HL-60/S4 treated with phorbol 12-myristate 13-acetate at 8.2 ng/mL for 4 days and 3 days (cell line): ENCODE results near the gene PPP1R37.

Experiments used
- in situ Hi-C: fragments of 300-500 bp; cut with MboI; formaldehyde crosslinking; loops from 2 replicates; pipeline ENCODE4 v1.15.0; 2022; ENCODE audit warnings: low sequenced_read_pairs

PPP1R37 gene

GRCh38 chr19:45166723-45167252 is 73.8 kb downstream of the PPP1R37 start:
- in situ Hi-C loops, result no loop called here

- in situ Hi-C loops, result no loop called here
Measured at GRCh38 chr19:45168767-45169351, 75.9 kb downstream of the PPP1R37 start.

- in situ Hi-C loops, result no loop called here
Measured at GRCh38 chr19:45169602-45170001, 76.6 kb downstream of the PPP1R37 start.

GRCh38 chr19:45170146-45171106 is 77.4 kb downstream of the PPP1R37 start:
- in situ Hi-C loops, result no loop called here

- in situ Hi-C loops, result no loop called here
Measured at GRCh38 chr19:45171211-45171623, 78.2 kb downstream of the PPP1R37 start.

- in situ Hi-C loops, result no loop called here
Measured at GRCh38 chr19:45172173-45172572, 79.2 kb downstream of the PPP1R37 start.

GRCh38 chr19:45172611-45173208 is 79.7 kb downstream of the PPP1R37 start:
- in situ Hi-C loops, result no loop called here

- in situ Hi-C loops, result no loop called here
Measured at GRCh38 chr19:45173816-45174215, 80.8 kb downstream of the PPP1R37 start.

GRCh38 chr19:45175515-45176345 is 82.8 kb downstream of the PPP1R37 start:
- in situ Hi-C loops, result no loop called here

- in situ Hi-C loops, result no loop called here
Measured at GRCh38 chr19:45177817-45178261, 84.9 kb downstream of the PPP1R37 start, which contains the start of gene TRAPPC6A. Gene TRAPPC6A (minus strand): TSS chr19:45178237. CDS start chr19:45178218, 19 bp downstream.

- in situ Hi-C loops, result no loop called here
Measured at GRCh38 chr19:45178262-45179071, 85.5 kb downstream of the PPP1R37 start, which contains the start of gene BLOC1S3. Gene BLOC1S3 (plus strand): TSS chr19:45178784. CDS start chr19:45179297, 513 bp downstream.

GRCh38 chr19:45179072-45179891 is 86.3 kb downstream of the PPP1R37 start:
- in situ Hi-C loops, result no loop called here

- in situ Hi-C loops, result no loop called here
Measured at GRCh38 chr19:45179892-45180370, 87.0 kb downstream of the PPP1R37 start.

GRCh38 chr19:45180936-45181335 is 88.0 kb downstream of the PPP1R37 start:
- in situ Hi-C loops, result no loop called here

GRCh38 chr19:45182758-45183157 is 89.8 kb downstream of the PPP1R37 start:
- in situ Hi-C loops, result no loop called here

- in situ Hi-C loops, result no loop called here
Measured at GRCh38 chr19:45184115-45184514, 91.1 kb downstream of the PPP1R37 start.

GRCh38 chr19:45186509-45187334 is 93.7 kb downstream of the PPP1R37 start:
- in situ Hi-C loops, result no loop called here
